Anterior cingulate cortex (tissue), 58 donors: ENCODE results near the gene CD180.
"Not testable (repeated sequence)": the region's sequence is repeated elsewhere in the genome, so short reads cannot be mapped to it uniquely, and the experiment has no call there.

Experiments
- DNase-seq, 58 donors: peaks; one replicate each; lab custom pipeline; 2025; lab: John Stamatoyannopoulos, UW

Gene CD180

DNA sequence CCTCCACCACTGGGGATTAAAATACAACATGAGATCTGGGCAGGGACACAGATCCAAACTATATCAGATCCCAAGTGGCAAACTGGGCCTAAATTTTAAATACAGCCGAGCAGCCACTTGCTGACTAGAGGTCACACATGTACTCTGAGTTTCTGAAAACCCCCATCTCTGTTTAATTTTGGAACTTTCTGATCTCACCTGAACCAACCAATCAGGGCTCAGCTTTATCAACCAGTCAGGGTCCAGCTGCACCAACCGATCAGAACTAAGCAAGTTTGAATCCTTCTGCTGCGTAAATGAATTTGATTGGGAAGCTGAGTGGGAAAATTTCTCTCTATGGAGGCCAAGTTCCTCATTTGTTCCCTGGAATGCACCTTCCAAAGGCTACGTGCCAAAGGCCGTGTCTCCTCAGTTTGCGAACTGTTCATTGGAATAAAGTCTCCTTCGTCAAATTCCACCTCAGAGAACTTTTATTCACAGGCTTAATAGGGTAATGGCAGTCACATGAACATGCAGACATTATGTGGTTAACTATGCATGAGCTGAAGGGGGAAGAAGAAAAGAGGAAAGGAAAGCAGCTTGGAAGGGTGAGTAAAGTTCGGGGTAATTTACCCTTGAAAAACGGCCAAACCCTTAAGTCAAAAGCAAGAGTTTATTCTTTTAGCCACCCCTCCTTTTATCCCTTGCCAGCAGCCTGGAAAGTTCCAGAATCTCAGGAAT is 3.7 kb downstream of the CD180 start:
- peak in 7 of 58 donors; percentile 9 to 76 (median 32) for DNase-seq

DNA sequence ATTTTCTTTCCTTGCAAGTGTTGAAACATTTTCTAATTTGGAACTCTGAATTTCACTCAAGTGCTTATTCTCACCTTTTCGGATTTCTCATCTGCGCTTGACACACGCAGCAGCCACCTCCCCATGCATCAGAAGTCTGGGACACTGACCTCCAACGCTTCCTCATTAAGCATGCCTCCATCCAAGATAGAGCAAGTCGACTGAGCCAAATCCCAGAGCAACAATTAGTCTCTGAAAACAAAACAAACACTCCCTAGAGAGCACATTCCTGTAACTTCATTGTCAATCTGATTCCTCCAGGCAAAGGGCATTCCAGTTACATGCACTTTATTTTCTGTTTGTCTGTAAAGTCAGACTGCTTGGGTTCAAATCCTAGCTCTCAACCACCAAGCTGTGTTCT is 5.7 kb downstream of the CD180 start:
- DNase-seq = no peak

DNA sequence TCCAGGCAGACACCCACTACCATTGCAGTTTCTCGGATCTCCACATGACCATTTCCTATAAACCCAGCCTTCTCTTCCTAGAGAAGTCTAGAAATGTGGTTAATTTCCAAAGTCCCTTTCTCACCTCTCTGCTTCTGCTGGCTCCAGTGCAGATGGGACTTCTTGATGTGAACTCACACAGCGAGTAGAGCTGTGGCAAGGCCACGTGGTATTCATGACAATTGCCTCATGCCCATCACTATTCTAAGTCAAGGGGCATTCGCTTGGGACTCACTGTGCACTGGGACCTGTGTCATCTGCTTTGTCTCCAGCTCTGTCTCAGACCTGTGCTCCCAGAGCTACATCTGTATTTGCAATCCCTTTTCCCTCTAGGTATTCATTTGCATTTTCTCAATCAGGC is 6.2 kb downstream of the CD180 start:
- DNase-seq = no peak

DNA sequence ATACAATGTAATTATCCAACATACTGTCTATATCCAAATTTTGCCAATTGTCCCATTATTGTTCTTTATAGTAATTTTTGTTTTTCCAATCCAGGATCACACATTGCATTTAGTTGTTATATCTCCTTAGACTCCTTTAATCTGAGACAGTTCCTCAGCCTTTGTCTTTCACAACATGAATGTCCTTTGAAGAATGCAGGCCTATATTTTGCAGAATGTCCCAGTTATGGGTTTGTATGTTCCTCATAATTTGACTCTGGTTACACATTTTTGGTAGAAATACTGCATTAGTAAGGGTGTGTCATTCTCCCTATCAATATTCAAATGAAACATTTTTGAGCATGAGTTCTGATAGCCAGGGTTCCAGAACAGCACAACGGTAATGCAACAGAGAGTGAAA is 6.7 kb downstream of the CD180 start:
- no peak for DNase-seq

DNA sequence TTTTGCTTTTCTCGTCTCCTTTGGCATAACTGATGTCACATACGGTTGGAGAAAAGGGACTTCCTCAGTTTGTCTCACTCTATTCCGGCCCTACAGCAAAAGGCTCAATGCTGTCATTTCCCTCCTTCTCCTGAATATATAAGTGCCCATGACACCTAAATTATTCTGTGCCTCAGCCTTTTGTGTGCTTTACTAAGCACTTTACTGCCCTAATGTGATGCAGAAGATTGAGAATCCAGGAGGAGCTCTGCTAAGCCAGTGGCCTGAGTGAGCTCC is 7.6 kb downstream of the CD180 start:
- DNase-seq = no peak

DNA sequence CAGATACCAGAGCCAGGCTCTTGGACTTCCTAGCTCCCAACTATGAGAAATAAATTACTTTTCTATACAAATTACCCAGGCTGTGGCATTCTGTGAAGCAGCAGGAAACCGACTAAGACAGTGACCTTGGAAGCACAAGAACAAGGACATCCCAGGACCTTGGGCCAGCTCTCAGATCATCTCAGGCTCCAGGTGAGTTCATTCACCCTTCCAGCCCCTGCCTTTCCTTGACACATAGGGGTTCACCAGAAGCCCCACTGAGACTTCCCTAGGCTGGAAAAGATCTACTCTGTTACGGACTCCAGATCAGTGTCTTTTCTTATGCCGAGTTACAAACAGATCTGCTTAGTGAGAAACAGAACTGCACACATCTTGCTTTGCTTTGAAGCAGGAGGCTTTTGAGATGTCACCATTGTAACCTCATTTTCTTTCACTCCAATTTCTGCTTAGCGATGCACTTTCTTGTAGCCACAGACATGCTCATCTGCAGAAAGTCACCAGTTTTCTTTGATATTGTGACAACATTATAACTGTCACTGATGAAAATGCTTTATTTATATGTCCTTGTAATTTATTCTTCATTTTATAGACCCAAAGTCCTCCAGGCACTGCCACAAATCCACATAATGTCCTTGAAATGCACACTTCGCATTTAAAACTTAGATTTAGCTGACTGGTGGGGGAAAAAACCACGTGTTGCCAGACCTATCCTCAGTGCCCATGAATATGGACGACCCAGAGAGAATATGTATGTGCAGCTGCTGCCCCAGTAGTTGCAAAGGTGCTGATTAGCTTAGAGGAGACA is 8.1 kb downstream of the CD180 start:
- no peak for DNase-seq

DNA sequence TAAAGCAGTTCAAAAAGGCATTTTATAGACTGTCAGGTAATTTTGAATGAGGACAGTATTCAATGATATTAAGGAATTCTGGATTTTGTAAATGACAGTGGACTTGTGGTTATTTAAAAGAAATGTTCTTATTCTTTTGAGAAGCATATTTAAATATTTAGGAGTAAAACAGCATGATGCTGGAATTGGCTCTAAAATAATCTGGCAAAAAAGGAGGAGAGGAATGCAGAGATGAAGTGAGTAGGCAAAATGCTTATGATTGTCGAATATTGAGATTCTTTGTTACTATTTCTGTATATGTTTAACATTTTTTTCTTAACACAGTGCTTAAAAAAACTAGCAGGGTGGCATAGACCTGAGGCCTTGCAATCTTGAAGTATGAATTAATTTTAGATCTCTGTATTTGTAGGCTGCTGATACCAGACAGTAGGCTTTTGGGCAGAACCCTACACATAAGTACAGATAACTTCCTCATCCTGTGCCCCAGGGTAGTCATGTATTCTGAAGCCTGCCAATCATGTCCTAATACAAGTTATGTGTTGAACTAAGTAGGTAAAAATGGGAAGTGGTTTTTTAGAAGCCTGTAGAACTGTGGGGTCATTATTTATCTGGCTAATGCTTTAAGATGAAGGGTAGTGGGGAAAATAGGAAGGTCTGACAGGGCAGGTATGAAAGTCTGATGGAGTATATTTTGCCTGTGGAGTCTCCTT is 9.4 kb downstream of the CD180 start:
- no peak for DNase-seq

DNA sequence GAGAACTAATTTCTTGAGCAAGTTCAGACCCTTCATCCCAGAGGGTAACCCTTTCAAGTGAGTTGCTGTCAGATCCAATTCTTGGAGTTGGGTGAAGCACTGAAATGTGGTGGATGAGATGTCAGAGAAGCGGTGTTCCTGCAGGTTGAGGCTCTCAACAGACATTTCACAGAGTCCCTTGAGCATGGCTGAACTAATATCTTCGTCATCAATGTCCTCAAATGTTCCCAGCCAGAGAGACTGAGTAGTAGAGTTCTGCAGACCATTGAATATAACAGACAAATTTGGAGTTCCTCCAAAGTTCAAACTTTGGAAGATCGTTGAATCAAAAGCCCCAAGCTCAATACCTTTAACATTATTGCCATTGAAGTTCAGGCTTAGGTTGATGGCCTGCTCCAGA is 12.7 kb downstream of the CD180 start:
- no peak for DNase-seq

DNA sequence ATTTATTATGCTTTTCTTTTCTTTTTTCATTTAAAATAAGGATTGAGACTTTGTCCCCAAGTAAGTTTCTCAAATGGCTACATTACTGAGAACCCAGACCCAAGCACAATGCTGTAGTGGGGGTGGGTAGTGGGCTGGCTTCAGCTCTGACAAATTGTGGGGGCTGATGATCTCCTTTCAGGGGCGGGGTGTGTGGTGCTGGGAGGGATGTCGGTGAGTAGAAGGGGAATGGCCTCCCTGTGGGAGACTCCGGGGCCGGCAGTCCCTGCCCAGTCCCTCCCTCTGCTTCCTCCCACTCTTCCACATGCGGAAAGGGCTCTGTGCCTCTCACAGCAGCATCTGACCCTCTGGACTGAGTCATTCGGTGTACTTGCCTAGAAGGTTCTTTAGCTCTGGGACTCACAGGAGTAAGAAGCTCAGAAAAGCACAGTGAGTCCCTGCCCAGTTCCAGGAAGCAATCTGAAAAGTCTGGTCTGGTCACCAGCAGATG is 14.3 kb downstream of the CD180 start:
- peak in 7 of 58 donors; percentile 17 to 66 (median 24) for DNase-seq

DNA sequence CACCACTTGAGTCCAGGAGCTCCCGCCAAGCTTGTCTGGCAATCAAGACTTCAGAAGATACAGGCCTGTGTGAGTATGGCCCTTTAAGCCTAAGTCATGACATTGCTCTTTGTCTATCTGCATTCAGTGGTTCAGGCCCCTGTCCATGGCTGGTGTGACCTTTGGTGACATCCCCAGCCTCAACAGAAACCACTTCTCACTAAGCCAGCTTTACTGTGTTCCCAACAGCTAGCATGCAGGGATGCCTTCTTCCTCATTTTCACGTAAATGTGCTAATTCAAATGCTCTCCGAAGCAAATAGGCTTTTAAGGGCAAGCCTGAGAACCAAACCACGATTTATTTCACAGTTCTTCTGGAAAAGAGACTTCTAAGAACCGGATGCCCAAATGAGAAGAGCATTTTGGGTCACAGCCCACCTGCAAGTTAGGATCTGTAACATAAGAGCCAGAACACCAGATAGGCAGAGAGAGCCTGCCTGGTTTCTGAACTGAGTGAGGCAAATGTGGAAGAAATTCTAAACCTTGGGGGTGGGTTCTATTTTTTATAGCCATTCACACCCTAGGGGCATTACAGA is 14.9 kb downstream of the CD180 start:
- DNase-seq = peak in 1 of 58 donors; percentile 25

DNA sequence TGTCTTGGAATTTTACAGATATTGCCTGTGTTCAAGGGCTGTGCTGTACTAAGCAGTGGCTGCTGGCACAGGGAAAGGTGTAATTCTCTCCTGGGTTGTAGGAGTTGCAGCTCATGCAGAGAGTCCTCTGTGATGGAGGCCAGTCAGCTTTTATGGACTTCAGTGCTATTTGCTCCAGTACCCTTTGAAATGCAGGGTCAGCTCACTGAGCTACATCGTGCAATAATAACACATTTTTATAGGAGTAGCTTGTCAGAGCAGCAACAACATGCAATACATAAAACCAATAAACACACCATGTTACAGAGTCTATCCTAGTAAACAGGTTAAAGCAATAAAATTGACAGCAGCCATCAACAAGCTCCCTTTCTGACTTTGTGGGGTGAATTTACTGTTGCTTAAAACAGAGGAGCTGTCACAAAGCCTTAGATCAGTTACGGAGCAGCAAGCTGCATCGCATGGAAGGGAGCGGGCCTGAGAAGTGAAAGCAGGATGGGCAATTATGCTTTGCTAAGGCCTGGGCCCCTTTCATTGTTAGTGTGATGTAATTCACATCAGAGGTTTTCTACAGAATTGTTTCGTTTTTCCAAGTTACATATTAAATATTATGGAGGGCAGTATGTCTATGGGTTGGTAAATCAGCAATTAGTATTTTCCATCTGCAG is 16.8 kb downstream of the CD180 start:
- DNase-seq = no peak

DNA sequence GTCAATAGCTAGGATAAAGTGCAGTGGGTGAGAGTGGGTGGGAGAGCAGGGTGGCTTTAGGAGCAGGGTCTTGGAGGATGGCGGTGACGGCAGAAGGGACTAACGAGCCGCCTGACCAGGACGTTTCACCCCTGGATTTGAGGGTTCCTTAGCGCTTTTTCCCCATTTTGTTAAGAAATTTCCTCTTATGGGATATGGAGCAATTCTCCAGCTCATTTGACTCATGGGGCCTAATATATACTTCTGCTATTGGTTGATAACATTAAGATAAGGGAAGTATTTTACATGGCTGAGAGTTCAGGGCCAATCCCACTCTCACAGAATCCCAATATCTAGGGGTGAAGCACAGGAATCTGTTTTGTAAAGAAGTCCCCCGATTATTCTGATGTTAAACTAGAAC is 17.6 kb downstream of the CD180 start:
- no peak for DNase-seq

DNA sequence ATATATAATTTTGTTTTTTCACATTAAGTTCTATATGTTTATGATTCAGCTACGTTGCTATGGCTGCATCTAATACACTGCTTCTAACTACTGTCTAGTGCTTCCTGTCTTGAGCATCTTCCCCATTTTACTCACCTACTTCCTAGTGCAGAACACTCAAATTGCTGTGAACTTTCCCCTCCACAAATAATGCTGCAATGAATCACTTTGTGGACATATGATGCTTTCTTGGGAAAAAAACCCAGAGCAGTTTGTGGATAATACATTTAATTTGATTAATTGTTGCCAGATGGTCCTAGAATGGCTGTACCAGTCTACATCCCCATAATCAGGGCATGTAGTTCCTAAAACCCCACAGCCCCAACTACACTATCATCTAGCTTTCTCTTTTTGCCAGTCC is 18.5 kb downstream of the CD180 start:
- DNase-seq = no peak

DNA sequence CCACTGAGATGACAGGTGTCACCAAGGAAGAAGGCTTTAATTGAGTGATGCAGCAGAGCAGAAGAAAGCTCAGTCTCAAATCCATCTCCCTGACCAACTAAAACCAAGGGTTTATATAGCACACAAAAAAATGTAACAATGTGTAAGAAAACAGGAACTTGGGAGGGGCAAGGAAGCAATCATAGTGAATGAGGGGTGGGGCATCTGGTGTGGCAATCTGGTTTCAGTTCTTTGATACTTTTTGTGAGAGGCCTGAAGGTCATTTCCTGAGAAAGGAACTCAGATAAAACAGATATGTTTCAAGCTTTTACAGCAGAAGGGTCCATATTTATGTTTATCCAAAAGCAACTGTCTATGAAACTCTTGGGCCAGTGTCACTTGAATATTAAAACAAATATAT is 19.7 kb downstream of the CD180 start:
- DNase-seq = no peak

DNA sequence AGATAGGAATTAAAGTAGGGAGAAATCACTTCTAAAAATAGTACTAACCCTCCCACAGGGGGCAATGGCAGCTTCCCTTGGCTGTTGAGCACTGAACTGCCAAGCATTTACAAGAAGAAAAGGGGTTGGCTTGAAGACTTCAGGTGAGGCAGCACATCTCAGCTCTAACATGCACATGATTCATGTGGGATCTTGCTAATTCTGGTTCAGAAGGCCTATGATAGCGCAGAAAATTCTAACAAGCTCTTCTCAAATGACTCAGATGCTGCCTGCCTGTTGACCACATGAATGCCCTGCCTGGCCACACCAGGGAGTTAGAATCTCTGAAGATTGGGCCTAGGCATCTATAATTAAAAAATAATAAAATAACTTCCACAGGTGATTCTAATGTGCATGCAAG is 22.6 kb downstream of the CD180 start:
- DNase-seq = no peak

DNA sequence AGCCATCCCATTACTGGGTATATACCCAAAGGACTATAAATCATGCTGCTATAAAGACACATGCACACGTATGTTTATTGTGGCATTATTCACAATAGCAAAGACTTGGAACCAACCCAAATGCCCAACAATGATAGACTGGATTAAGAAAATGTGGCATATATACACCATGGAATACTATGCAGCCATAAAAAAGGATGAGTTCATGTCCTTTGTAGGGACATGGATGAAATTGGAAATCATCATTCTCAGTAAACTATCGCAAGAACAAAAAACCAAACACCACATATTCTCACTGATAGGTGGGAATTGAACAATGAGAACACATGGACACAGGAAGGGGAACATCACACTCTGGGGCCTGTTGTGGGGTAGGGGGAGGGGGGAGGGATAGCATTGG is 23.2 kb downstream of the CD180 start:
- not testable (repeated sequence) for DNase-seq

DNA sequence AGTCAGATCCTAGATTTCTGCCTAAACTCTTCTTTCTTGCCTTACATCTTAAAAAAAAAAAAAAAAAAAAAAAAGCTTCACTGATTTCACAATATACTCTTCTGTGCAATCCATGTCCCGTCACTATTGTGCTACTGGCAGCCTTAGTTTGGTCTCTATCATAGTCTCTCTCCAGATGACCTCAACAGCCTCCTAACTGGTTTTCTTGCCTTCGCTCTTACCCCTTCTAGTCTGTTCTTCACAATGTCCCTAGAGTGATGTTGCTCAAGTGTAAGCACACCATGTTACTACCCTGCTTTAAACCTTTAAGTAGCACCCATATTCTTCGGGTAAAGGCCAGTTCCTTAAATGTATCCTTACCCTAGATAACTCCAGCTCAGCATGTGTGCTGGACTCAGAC is 25.8 kb downstream of the CD180 start:
- DNase-seq = no peak

DNA sequence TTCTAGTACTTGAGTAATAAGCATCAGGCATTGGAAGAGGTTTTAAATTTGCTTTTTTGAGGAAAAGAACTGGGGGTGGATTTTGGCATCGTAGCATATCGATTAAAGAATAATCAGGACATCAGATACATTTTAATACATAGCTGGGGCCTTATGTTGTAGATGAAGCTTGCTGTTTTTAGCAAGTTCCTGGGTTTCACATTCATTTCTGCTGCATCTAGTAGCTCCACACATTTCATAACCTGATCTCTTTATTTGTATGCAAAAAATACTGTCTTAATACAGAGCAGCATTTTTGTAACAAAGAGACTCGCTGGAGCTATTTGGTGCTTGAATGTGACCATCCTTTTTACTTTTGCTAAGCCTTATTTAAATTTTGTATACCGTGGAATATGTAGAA is 28.5 kb downstream of the CD180 start:
- no peak for DNase-seq

DNA sequence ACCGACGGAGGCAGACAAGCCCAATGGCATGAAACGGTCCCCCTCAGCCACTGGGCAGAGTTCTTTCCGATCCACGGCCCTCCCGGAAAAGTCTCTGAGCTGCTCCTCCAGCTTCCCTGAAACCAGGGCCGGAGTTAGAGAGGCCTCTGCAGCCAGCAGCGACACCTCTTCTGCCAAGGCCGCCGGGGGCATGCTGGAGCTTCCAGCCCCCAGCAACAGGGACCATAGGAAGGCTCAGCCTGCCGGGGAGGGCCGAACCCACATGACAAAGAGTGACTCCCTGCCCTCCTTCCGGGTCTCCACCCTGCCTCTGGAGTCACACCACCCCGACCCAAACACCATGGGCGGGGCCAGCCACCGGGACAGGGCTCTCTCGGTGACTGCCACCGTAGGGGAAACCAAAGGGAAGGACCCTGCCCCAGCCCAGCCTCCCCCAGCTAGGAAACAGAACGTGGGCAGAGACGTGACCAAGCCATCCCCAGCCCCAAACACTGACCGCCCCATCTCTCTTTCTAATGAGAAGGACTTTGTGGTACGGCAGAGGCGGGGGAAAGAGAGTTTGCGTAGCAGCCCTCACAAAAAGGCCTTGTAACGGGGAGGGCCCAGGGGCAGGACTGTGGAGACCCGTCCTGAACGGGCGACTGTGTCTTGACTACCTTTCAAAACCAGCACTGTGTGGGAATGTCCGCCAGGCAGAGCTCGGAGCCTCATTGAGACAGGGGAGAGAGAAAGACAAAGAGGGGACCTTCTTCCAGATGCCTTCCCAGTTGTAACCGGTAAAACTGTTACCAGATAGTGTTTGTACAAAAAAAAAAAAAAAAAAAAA is 29.9 kb downstream of the CD180 start:
- DNase-seq = peak in 4 of 58 donors; percentile 18 to 63 (median 52)
